Activated effector memory CD4-positive, alpha-beta T cell treated with Interleukin-2 at 50 U/mL for 16 hours (primary cell): Measurements from ENCODE around the gene C16orf96.

ENCODE experiments used
- DNase-seq: peaks from one replicate; pipeline ENCODE4 v3.0.0-alpha.2; 2020

Gene C16orf96

DNA sequence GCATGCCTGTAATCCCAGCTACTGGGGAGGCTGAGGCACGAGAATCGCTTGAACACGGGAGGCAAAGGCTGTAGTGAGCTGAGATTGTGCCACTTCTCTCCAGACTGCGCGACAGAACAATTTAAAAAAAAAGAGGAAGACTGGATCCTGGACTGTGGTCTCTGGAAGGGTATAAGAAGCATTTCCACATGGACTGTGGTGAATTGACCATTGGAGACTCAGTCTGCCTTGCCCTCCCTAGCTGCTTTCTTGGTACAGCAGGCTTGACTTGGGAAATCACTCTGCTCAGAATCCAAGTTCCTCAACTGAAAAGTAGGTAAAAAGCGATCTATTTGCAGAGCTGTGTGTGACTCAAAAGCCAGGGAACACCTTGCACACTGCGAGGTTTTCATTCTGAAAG, 67.5 kb downstream of the C16orf96 start:
- DNase-seq = no peak

DNA sequence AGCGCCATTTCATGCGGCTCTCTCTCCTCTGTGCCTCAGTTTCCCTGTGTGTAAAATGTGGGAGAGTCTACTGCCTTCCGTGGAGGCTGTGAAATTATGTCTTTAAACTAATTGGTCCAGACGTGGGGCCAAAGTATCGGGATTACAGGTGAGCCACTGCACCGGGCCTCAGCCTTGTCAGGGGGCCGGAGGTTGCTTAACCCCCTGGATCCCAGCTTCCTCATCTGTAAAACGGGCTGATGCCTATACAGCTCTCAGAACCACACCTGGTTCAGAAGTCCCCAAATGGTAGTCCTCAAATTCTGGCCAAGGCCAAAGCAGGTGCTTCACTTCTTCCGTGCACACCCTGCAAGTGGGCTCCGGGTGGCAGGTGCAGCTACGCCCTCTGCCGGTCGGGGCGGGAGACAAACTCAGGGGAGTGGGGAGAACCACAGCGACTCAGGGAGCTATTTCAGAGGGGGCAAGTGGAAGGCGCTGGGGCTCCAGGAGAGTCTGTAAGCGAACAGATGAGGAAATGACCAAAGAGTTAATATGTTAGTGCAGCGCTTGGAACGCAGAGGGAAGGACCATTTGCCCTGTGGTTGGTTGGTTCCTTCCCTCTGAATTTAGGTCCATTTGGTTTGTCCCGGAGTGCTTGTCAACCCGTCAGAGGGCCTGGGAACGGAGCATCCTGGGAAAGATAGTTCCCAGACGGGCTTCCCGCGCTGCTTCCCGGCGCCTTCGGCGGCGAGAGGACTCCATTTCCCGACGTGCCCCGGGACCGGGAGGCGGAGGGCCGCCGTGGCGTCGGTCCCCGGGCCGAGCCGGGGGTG, 68.1 kb downstream of the C16orf96 start, which contains the start of gene MGRN1:
Gene MGRN1, plus strand, starts transcription at position 812 of the 812 bp plus-strand sequence. CDS start 135 bp downstream, outside the sequence.
- DNase-seq = peak; percentile 91

DNA sequence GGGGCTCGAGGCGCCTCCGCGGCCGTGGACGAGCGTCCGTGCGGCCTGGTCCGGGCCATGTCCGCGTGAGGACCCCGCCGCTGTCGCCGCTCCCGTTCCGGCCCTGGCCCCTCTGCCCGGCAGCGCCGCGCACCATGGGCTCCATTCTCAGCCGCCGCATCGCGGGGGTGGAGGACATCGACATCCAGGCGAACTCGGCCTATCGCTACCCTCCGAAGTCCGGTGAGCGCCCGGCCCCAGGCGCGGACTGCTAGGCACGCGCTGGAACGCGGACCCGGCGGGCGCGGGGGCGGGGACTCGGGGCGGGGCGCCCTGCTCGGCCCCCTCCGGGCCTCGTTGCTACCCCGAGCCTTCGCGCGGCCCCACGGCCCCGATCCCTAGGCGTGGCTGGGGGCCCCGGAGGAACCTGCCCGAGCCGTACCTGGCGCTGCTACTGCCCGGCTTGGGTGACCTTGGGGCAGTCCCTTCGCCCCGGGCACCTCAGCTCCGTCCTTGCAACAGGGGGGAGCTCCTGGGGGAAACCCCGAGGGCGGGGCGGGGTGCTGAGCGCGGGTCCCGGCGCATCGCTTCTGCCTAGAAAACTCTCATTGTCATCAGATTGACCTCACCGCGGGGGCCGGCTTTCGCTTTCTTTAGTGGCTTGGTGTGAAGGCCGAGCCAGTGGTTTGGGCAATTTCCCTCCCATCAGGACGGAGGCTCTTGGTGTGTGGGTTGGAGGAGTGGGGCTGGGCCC, 68.9 kb downstream of the C16orf96 start:
- DNase-seq = peak; percentile 41

DNA sequence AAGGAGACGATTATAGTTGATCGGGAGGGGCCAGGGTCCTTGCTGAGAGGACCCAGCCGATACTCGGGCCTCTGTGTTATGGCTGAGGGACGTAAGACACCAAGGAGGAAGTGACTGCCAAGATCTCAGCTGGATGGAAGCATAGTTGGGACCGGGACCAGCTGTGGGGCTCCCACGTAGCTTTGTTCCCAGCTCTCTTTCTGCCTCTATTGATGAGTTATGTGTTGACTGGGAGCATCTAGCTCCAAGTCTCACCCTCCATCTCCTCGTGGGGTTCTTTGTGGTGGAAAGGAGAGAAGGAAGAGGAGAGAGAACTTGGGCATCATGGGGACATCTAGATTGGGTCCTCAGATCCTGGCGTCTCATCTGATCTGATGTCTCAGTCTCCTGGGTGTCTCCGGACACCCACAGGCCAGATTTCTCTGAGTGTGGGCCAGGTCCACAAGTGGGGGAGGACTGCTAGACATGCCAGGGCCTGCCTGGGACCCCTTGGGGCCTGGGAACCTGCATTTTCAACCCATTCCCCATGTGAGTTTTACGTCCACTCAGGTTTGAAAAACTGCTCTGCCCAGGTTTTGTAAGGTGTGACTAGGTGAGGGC, 69.5 kb downstream of the C16orf96 start:
- DNase-seq = no peak

- DNase-seq = no peak
Observed at GRCh38 chr16:4626396-4626795, 70.3 kb downstream of the C16orf96 start.

DNA sequence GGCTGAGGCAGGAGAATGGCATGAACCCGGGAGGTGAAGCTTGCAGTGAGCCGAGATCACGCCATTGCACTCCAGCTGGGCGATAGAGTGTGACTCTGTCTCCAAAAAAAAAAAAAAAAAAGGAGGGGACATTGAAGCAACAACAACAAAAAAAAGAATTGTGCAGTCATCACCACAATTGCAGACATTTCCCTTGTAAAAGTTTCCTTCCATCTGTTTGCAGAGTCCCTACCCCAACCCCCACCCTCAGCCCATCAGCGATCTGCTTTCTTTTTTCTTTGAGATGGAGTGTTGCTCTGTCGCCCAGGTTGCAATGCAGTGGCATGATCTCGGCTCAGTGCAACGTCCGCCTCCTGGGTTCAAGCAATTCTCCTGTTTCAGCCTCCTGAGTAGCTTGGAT, 72.1 kb downstream of the C16orf96 start:
- no peak for DNase-seq

DNA sequence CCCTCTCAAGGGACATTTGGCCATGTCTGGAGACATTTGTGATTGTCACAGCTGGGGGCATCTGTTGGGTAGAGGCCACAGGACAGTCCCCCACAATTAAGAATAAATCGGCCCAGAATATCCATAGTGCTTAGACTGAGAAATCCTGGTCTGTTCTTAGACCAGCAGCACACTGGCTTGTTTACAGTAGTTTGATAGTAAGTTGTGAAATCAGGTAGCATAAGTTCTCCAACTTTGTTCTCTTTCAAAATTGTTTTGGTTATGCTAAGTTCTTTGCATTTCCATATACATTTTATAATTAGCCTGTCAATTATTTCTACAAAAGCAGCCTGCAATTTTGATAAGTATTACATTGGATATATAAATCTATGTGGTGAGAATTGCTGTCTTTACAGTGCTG, 75.3 kb downstream of the C16orf96 start:
- DNase-seq = no peak

DNA sequence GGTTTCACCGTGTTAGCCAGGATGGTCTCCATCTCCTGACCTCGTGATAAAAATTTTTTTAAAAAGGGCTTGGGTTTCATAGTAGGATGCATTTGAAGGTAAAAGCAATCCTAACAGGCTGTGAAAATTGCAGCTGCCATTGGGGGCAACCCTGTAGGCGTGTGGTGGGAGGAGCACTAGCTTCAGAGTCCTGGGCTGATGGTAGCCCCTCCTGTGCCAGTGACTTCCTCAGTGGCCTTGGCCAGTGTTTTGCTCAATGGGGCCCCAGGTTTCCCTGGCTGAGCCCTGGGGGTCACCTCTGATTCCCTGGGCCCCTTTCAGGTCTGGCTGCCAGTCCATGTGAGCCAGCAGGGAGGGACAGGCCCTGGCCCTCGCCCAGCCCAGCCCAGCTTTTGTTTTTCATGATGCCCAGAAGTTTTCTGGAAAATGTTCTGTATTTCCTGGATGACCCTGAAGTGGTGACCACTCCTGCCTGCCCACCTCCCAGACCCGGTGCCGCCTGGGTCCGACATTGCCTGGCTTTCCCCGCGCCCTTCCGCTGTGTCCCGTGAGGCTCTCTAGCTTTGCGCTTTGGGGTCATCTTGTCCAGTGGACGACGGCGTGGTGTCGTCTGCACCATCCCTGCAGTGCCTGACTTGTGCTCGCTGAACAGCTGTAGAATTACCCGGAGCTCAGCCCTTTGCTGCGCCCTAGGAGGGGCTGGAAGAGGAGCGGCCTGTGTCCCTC, 77.9 kb downstream of the C16orf96 start:
- no peak for DNase-seq

DNA sequence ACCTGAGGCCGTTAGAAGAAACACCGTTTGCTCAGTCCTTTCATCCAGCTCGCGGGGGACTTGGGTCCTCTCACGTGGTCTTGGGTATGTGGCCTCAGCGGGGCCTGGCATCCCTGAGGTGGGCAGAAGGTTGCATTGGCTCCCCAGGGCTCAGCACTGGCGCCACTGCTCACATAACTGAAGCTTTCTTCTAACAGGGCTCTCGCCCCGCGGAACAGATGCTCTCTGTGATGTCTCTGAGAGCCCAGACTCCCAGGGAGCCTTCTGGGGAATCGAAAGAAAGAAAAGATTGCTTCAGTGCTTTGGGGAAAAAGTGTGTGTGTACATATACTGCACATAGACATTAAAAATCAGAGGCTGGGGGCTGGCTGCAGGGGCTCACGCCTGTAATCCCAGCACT, 78.6 kb downstream of the C16orf96 start:
- no peak for DNase-seq

DNA sequence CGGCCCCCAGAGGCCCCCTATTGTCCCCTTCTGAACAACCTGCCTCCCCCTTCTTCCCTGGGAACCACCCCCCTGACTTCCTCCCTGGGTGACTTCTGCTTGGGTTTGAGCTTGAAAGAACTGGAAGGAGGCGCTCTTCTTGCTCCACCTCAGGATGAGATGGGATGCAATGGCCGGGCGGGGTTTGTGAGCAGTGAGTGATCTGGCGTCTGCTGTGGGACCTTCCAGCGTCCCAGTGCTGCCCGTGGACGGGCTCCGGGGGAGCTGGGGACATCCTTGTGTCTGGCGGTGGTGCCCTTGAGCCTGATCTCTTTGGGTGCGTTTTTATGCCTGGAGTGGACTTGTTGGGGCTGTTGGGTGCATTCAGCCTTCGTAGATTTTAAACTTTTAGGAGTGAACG, 80.1 kb downstream of the C16orf96 start:
- no peak for DNase-seq

DNA sequence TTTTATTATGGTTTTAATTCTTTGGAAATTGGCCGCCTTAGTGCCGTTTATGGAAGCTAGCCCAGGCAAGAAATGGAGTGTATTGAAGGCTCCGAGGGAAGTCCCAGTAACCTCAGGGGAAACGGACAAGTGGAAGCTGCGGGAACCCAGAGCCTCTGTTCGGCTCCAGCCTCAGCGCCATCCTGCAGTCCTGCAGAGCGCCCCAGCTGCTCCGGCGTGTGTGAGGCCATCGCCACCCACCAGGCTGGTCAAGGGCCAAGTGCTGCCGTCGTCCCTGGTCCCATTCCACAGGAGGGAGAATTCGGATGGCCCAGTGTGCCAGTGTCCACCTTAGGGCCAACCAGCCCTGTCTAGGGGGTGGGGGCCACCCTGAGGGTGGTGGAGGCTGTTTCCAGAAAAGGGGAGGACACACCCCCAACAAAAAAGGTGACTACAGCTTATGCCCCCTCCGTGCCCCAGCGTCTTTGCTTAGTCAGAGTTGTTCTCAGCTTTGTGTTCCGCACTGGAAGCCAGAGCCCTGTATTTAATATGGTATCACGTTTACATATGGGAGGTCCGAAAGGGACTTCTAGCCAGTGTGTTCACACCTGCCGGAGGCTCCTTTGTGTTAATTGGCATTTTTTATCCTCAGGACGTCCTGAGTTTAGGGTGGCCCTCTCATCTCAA, 81.5 kb downstream of the C16orf96 start:
- no peak for DNase-seq

- no peak for DNase-seq
Observed at GRCh38 chr16:4639899-4640509, 83.9 kb downstream of the C16orf96 start.

GRCh38 chr16:4640572-4641305, 84.6 kb downstream of the C16orf96 start:
- no peak for DNase-seq

DNA sequence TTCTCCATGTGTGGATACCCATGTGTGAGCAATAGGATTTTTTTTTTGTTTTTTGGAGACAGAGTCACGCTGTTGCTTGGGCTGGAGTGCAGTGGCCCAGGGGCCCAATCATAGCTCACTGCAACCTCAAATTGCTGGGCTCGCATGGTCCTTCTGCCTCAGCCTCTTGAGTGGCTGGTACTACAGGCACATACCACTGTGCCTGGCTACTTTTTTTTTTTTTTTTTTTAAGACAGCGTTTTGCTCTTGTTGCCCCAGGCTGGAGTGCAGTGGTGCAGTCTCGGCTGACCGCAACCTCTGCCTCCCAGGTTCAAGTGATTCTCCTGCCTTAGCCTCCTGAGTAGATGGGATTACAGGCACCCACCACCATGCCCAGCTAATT, 85.2 kb downstream of the C16orf96 start:
- no peak for DNase-seq

- DNase-seq = no peak
Observed at GRCh38 chr16:4641895-4642294, 85.8 kb downstream of the C16orf96 start.

GRCh38 chr16:4646773-4647643, 90.9 kb downstream of the C16orf96 start:
- DNase-seq = no peak

DNA sequence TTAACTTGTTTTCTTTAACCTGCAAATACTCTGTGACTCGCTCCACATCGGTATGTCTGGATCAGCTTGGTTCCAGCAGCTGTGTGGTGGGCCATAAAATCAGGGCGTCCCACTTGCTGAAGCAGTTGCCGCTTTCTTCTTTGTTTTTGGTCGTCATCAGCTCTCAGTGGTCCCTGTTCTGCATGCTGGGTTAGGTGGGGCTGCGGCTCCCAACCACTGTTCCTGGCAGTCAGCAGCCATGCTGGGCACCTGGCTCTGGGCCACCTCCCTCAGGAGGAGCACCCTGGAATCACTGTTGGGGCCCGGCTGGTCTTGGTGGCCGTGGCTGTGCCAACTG, 91.5 kb downstream of the C16orf96 start:
- DNase-seq = no peak

- no peak for DNase-seq
Observed at GRCh38 chr16:4648917-4649316, 92.8 kb downstream of the C16orf96 start.

DNA sequence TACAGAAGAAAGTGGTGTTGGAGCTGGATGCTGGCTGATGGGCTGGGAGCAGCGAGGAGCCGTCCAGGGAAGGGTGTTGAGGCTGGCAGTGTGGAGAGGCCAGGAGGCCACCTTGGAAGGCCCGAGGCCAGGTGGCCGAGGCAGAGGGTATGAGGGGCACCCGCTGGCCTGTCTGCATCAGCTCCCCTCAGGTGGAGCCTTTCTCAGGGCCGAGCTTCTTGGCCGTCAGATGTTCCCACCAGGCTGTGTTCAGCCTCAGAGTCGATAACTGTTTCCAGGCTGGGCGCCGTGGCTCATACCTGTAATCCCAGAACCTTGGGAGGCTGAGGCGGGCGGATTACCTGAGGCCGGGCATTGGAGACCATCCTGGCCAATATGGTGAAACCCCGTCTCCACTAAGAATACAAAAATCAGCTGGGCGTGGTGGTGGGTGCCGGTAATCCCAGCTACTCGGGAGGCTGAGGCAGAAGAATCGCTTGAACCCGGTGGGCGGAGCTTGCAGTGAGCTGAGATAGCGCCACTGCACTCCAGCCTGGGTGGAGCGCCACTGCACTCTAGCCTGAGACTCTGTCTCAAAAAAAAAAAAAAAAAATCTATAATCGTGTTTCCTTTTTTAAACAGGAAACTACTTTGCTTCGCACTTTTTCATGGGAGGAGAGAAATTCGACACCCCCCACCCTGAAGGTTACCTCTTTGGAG, 93.8 kb downstream of the C16orf96 start:
- no peak for DNase-seq
